A549 (cell line): ENCODE results near the gene EP400. TPM values are rescaled to one million over a fixed set of nuclear protein-coding genes. Genes with fewer than 3 reads are reported as not detected.

Experiments
- ATAC-seq, 2 experiments: fragments of 200-7000 bp in 1 of 2; fragments of >200 bp in 1 of 2; cut with Nextera tagmentation in 1 of 2; cut with Tn5 transposase in 1 of 2; 3 replicates each; pipeline versions ENCODE4 v1.8.0 to v1.9.1; 2018 to 2020; ENCODE audit warnings: mild to moderate bottlenecking in 1 of 2, moderate library complexity in 1 of 2
- CTCF ChIA-PET: fragments of 300-600 bp; sonication (Branson Sonifier 250); formaldehyde crosslinking; extraction: SDS; loops from one replicate; lab custom pipeline; 2021; ENCODE audit warnings: antibody characterized with exemption, inconsistent platforms; lab: Yijun Ruan, JAX
- POLR2A ChIA-PET: fragments of 350-600 bp; formaldehyde crosslinking; extraction: SDS; loops from one replicate; lab custom pipeline; 2021; ENCODE audit warnings: antibody characterized with exemption, inconsistent platforms; lab: Yijun Ruan, JAX
- DNase-seq, 2 experiments: peaks; one replicate each; pipeline versions ENCODE4 v3.0.0 to v3.0.0-alpha.2; 2011 to 2016; ENCODE audit warnings: low read depth in 1 of 2, low spot score in 1 of 2
- FAIRE-seq: peaks from 2 replicates; lab custom pipeline; 2011; peaks lifted over from hg19 to GRCh38; lab: Jason Lieb, UNC
- H3K27ac ChIP-seq, 2 experiments: fragments of >200 bp; sonication (Bioruptor Twin); formaldehyde crosslinking; 3 replicates each; pipeline ENCODE4 v1.5.1; 2016 to 2017
- H3K4me1 ChIP-seq: fragments of >200 bp; sonication (Bioruptor Twin); formaldehyde crosslinking; 3 replicates; pipeline ENCODE4 v1.6.1; 2016
- H3K4me2 ChIP-seq: fragments of >200 bp; sonication (Bioruptor Twin); formaldehyde crosslinking; 3 replicates; pipeline ENCODE4 v1.6.1; 2016
- H3K4me3 ChIP-seq: fragments of >200 bp; sonication (Bioruptor Twin); formaldehyde crosslinking; 3 replicates; pipeline ENCODE4 v1.5.1; 2016
- H3K9me3 ChIP-seq: fragments of >200 bp; sonication (Bioruptor Twin); formaldehyde crosslinking; 3 replicates; pipeline ENCODE4 v1.6.1; 2016
- BCL3 ChIP-seq: fragments of >200 bp; sonication (Bioruptor Twin); formaldehyde crosslinking; IDR thresholded peaks from 3 replicates; pipeline ENCODE4 v1.6.1; 2016
- BHLHE40 ChIP-seq: IDR thresholded peaks from 2 replicates; pipeline ENCODE4 v1.6.1; 2012; ENCODE audit warnings: low read depth, low read length, inconsistent platforms
- CBX8 ChIP-seq: fragments of 200-600 bp; sonication (generic); IDR thresholded peaks from 2 replicates; pipeline ENCODE4 v1.6.1; 2016
- ELK1 ChIP-seq: fragments of 150-350 bp; IDR thresholded peaks from 2 replicates; pipeline ENCODE4 v1.6.1; 2014; ENCODE audit warnings: low read depth, mild to moderate bottlenecking, low read length
- FOSB ChIP-seq: fragments of 250-450 bp; sonication (Bioruptor Pico); IDR thresholded peaks from 2 replicates; pipeline ENCODE4 v1.5.0; 2020; ENCODE audit warnings: mild to moderate bottlenecking, moderate library complexity
- HDAC2 ChIP-seq: fragments of 200-600 bp; sonication (generic); IDR thresholded peaks from 2 replicates; pipeline ENCODE4 v1.6.1; 2016
- HEYL ChIP-seq: fragments of 250-450 bp; sonication (Bioruptor Pico); IDR thresholded peaks from 2 replicates; pipeline ENCODE4 v1.8.0; 2021; ENCODE audit warnings: mild to moderate bottlenecking, moderate library complexity
- HMGXB4 ChIP-seq: fragments of 250-450 bp; sonication (Bioruptor Pico); IDR thresholded peaks from 2 replicates; pipeline ENCODE4 v1.5.0; 2021; ENCODE audit warnings: mild to moderate bottlenecking, moderate library complexity, borderline replicate concordance
- HOXB5 ChIP-seq: fragments of 250-450 bp; sonication (Bioruptor Pico); IDR thresholded peaks from 2 replicates; pipeline ENCODE4 v1.5.0; 2020; ENCODE audit warnings: mild to moderate bottlenecking, moderate library complexity
- JUN ChIP-seq, 2 experiments: fragments of >200 bp; sonication (Bioruptor Twin); formaldehyde crosslinking; IDR thresholded peaks; 2 replicates in 1 of 2; 3 replicates in 1 of 2; pipeline ENCODE4 v1.6.1; 2016 to 2017
- KDM1A ChIP-seq: fragments of 200-600 bp; sonication (generic); IDR thresholded peaks from 2 replicates; pipeline ENCODE4 v1.6.1; 2016; ENCODE audit warnings: low read depth, mild to moderate bottlenecking
- NFE2L2 ChIP-seq: fragments of 150-350 bp; conservative IDR thresholded peaks from 2 replicates; pipeline ENCODE4 v1.6.1; 2014; ENCODE audit warnings: low read length
- NPAS2 ChIP-seq: fragments of 250-450 bp; sonication (Bioruptor Pico); IDR thresholded peaks from 2 replicates; pipeline ENCODE4 v1.8.0; 2022; ENCODE audit warnings: mild to moderate bottlenecking, moderate library complexity, borderline replicate concordance
- PBX3 ChIP-seq: IDR thresholded peaks from 2 replicates; pipeline ENCODE4 v1.6.1; 2012
- POLR2A ChIP-seq: IDR thresholded peaks from 2 replicates; pipeline ENCODE4 v1.6.1; 2012; ENCODE audit warnings: mild to moderate bottlenecking, low read length
- POLR2AphosphoS2 ChIP-seq: conservative IDR thresholded peaks from 2 replicates; pipeline ENCODE4 v1.6.1; 2012; ENCODE audit warnings: low read length, improper control_type of control experiment, inconsistent platforms
- RAD21 ChIP-seq, 2 experiments: fragments of >200 bp in 1 of 2; sonication (Bioruptor Twin) in 1 of 2; formaldehyde crosslinking in 1 of 2; IDR thresholded peaks in 1 of 2; conservative IDR thresholded peaks in 1 of 2; 2 replicates in 1 of 2; 3 replicates in 1 of 2; pipeline ENCODE4 v1.6.1; 2012 to 2018; ENCODE audit warnings: inconsistent platforms in 1 of 2
- SREBF2 ChIP-seq: fragments of 450-650 bp; IDR thresholded peaks from 2 replicates; pipeline ENCODE4 v1.6.1; 2014; ENCODE audit warnings: mild to moderate bottlenecking, moderate library complexity
- USF2 ChIP-seq: fragments of 450-650 bp; IDR thresholded peaks from 2 replicates; pipeline ENCODE4 v1.6.1; 2014; ENCODE audit warnings: antibody characterized with exemption
- ZNF302 ChIP-seq: fragments of 250-450 bp; sonication (Bioruptor Pico); IDR thresholded peaks from 2 replicates; pipeline ENCODE4 v1.9.0; 2021; ENCODE audit warnings: inconsistent platforms, mild to moderate bottlenecking, moderate library complexity
- WGBS: methylation state at CpG from one replicate; pipeline ENCODE4 v1.1.6; 2017; ENCODE audit errors: missing lambda C conversion rate; 5-methylcytosine and 5-hydroxymethylcytosine counted together
- polyA plus RNA-seq, 4 experiments: library from polyadenylated mRNA; depleted of rRNA in 3 of 4; stranded (reverse); fragments of >200 nt; fragmentation: RNase III in 1 of 4; extraction: RNeasy Plus Mini Kit Qiagen cat#74134 plus additional on column Dnase treatment in 1 of 4; gene quantifications; 2 replicates in 3 of 4; 3 replicates in 1 of 4; pipeline ENCODE4 v1.2.3, GENCODE V29; 2011 to 2017

EP400 gene
- polyA plus RNA-seq, 2 of the 4 experiments (the other 2 are of a cell fraction): 9.7 to 15.2 TPM

- no peaks in the 10 kb centered on the region for H3K4me1 ChIP-seq
- ChIA-PET CTCF (no interaction called here), POLR2A (interaction anchor here (0.7 kb wide), 1 partner anchor 1225 kb away, joined by 3 read pairs; no protein-coding TSS in a partner anchor)
- WGBS: 87% methylated on average over 11 of the region's 11 CpGs
- H3K9me3 ChIP-seq: 0 out of 3 replicates have a peak, but pooled peaks cover 2% of the 10 kb centered on the region
- no peak overlapping the region for H3K4me2 ChIP-seq
- TF ChIP-seq NFE2L2 (no peak), ELK1 (no peak), PBX3 (no peak), KDM1A (no peak), POLR2AphosphoS2 (no peak), HMGXB4 (CRISPR knock-in tag) (no peak), BHLHE40 (no peak), SREBF2 (no peak), JUN (IDR thresholded peaks at IDR 0.05) (no peak), CBX8 (no peak), ZNF302 (CRISPR knock-in tag) (no peak), POLR2A (no peak), HDAC2 (no peak)
- DNase-seq (no peak), FAIRE-seq (no peak), ATAC-seq (no peak)
- no peak overlapping the region for H3K4me3 ChIP-seq
- H3K27ac ChIP-seq: no peak overlapping the region
These were observed 146.0 kb downstream of the EP400 start for GRCh38 chr12:132095520-132096409.

- FAIRE-seq: no peak
- WGBS: 93% methylated on average over 12 of the region's 12 CpGs
- H3K9me3 ChIP-seq: 0 out of 3 replicates have a peak, but pooled peaks cover 2% of the 10 kb centered on the region
- H3K27ac ChIP-seq: no peak overlapping the region
- no peak overlapping the region for H3K4me3 ChIP-seq
- no peaks in the 10 kb centered on the region for H3K4me1 ChIP-seq
- CTCF ChIA-PET: interaction anchor here (1.0 kb wide), 1 partner anchor 9 kb away, joined by 3 read pairs; no protein-coding TSS in a partner anchor
- H3K4me2 ChIP-seq: no peak overlapping the region
- DNase-seq: no peak
- POLR2A ChIA-PET: interaction anchor here (0.6 kb wide), 1 partner anchor 13 kb away, joined by 11 read pairs; no protein-coding TSS in a partner anchor
- no peak for ATAC-seq
- TF ChIP-seq USF2 (no peak), HEYL (CRISPR knock-in tag) (no peak), NPAS2 (CRISPR knock-in tag) (no peak), BCL3 (no peak), FOSB (CRISPR knock-in tag) (no peak), HOXB5 (CRISPR knock-in tag) (no peak), KDM1A (no peak), RAD21 (conservative IDR thresholded peaks at IDR 0.05 in 1 of 2, IDR thresholded peaks at IDR 0.05 in 1 of 2) (no peak), POLR2AphosphoS2 (no peak)
These were observed 150.0 kb downstream of the EP400 start for GRCh38 chr12:132099739-132100138.
